ENCODE results near the gene C11orf97. TPM values are rescaled to one million over a fixed set of nuclear protein-coding genes. Genes with fewer than 3 reads are reported as not detected.

Gene C11orf97
- total and polyA plus RNA-seq, 9 of the 15 experiments (the other 6 are each of a cell fraction or from before 2014, with no cell fraction given): not detected

DNA sequence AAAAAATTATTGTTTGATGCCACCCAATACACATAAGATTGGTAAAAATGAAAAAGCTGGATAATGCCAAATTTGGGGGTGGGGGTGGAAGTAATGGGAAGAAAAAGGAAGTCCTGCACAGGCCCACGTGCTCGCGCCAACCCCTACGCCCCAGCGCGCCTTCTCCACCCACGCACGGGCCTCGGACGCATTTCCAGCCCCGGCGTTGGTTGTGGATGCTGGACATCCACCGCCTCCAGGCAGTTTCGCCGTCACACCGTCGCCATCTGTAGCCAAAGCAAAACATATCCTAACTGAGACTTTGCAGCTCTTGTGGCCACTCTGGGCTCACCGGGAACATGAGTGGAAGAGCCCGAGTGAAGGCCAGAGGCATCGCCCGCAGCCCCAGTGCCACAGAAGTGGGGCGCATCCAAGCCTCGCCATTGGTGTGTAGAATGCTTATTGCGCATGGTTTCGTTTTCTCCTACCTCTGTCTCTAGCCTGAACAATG is 55.0 kb downstream of the C11orf97 start, which contains the start of gene PIWIL4 (continued):
- TF ChIP-seq, protein P1, sequence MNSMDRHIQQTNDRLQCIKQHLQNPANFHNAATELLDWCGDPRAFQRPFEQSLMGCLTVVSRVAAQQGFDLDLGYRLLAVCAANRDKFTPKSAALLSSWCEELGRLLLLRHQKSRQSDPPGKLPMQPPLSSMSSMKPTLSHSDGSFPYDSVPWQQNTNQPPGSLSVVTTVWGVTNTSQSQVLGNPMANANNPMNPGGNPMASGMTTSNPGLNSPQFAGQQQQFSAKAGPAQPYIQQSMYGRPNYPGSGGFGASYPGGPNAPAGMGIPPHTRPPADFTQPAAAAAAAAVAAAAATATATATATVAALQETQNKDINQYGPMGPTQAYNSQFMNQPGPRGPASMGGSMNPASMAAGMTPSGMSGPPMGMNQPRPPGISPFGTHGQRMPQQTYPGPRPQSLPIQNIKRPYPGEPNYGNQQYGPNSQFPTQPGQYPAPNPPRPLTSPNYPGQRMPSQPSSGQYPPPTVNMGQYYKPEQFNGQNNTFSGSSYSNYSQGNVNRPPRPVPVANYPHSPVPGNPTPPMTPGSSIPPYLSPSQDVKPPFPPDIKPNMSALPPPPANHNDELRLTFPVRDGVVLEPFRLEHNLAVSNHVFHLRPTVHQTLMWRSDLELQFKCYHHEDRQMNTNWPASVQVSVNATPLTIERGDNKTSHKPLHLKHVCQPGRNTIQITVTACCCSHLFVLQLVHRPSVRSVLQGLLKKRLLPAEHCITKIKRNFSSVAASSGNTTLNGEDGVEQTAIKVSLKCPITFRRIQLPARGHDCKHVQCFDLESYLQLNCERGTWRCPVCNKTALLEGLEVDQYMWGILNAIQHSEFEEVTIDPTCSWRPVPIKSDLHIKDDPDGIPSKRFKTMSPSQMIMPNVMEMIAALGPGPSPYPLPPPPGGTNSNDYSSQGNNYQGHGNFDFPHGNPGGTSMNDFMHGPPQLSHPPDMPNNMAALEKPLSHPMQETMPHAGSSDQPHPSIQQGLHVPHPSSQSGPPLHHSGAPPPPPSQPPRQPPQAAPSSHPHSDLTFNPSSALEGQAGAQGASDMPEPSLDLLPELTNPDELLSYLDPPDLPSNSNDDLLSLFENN (IDR thresholded peaks at IDR 0.05; ENCODE audit: low read depth in 2 of 2, low read length in 2 of 2): no peak
- TF ChIP-seq KLF1 (tag; IDR thresholded peaks at IDR 0.05): peak; percentile 49; the same call in 1 of the 2 replicates
- TF ChIP-seq NFE2 (IDR thresholded peaks at IDR 0.05; ENCODE audit: low read depth): no peak
- no peak for TF ChIP-seq ZNF77 (CRISPR knock-in tag; IDR thresholded peaks at IDR 0.05)
- no peak for TF ChIP-seq ZNF507 (tag; conservative IDR thresholded peaks at IDR 0.05)
- peak; percentile 34 for TF ChIP-seq TAF9B (IDR thresholded peaks at IDR 0.05; ENCODE audit: partially characterized antibody)
- no peak for TF ChIP-seq DNMT1 (IDR thresholded peaks at IDR 0.05)
- peak; percentile 54 for TF ChIP-seq TAF1 (IDR thresholded peaks at IDR 0.05; ENCODE audit: control insufficient read depth, extremely low read depth, insufficient read depth, low read length, severe bottlenecking)
- no peak for TF ChIP-seq ZNF134 (CRISPR knock-in tag; conservative IDR thresholded peaks at IDR 0.05)
- TF ChIP-seq, protein P2, sequence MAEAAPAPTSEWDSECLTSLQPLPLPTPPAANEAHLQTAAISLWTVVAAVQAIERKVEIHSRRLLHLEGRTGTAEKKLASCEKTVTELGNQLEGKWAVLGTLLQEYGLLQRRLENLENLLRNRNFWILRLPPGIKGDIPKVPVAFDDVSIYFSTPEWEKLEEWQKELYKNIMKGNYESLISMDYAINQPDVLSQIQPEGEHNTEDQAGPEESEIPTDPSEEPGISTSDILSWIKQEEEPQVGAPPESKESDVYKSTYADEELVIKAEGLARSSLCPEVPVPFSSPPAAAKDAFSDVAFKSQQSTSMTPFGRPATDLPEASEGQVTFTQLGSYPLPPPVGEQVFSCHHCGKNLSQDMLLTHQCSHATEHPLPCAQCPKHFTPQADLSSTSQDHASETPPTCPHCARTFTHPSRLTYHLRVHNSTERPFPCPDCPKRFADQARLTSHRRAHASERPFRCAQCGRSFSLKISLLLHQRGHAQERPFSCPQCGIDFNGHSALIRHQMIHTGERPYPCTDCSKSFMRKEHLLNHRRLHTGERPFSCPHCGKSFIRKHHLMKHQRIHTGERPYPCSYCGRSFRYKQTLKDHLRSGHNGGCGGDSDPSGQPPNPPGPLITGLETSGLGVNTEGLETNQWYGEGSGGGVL (CRISPR knock-in tag; IDR thresholded peaks at IDR 0.05): no peak
- TF ChIP-seq ILK (tag; IDR thresholded peaks at IDR 0.05; ENCODE audit: borderline replicate concordance, low read depth): no peak
- TF ChIP-seq KLF13 (tag; IDR thresholded peaks at IDR 0.05; ENCODE audit: borderline replicate concordance, low read depth): no peak
- TF ChIP-seq SNIP1 (IDR thresholded peaks at IDR 0.05; ENCODE audit: low read depth): no peak
- no peak for TF ChIP-seq SMAD3 (CRISPR knock-in tag; conservative IDR thresholded peaks at IDR 0.05)
- TF ChIP-seq ZNF146 (CRISPR knock-in tag; IDR thresholded peaks at IDR 0.05; ENCODE audit: unreplicated experiment): no peak
- TF ChIP-seq, protein P3, sequence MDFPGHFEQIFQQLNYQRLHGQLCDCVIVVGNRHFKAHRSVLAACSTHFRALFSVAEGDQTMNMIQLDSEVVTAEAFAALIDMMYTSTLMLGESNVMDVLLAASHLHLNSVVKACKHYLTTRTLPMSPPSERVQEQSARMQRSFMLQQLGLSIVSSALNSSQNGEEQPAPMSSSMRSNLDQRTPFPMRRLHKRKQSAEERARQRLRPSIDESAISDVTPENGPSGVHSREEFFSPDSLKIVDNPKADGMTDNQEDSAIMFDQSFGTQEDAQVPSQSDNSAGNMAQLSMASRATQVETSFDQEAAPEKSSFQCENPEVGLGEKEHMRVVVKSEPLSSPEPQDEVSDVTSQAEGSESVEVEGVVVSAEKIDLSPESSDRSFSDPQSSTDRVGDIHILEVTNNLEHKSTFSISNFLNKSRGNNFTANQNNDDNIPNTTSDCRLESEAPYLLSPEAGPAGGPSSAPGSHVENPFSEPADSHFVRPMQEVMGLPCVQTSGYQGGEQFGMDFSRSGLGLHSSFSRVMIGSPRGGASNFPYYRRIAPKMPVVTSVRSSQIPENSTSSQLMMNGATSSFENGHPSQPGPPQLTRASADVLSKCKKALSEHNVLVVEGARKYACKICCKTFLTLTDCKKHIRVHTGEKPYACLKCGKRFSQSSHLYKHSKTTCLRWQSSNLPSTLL (IDR thresholded peaks at IDR 0.05): no peak
- no peak for TF ChIP-seq PCBP1 (IDR thresholded peaks at IDR 0.05; ENCODE audit: low read depth, low read length, poor library complexity, severe bottlenecking)
- no peak for TF ChIP-seq JUNB (CRISPR knock-in tag; conservative IDR thresholded peaks at IDR 0.05)
- no peak for TF ChIP-seq GTF2A2 (tag; IDR thresholded peaks at IDR 0.05)
- TF ChIP-seq, protein P4, sequence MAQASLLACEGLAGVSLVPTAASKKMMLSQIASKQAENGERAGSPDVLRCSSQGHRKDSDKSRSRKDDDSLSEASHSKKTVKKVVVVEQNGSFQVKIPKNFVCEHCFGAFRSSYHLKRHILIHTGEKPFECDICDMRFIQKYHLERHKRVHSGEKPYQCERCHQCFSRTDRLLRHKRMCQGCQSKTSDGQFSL (CRISPR knock-in tag; IDR thresholded peaks at IDR 0.05): no peak
- TF ChIP-seq, protein P4 (tag; IDR thresholded peaks at IDR 0.05): no peak
